ENCODE data around the gene VAV1. TPM values are rescaled to one million over a fixed set of nuclear protein-coding genes. Genes with fewer than 3 reads are reported as not detected.

VAV1 gene
- total and polyA plus RNA-seq, 2 of the 8 experiments (the other 6 are each of a cell fraction or from before 2014, with no cell fraction given), result 0.21 to 0.22 TPM

- no peak for TF ChIP-seq ATF2 (IDR thresholded peaks at IDR 0.05; ENCODE audit: low read length)
- TF ChIP-seq CHD1 (IDR thresholded peaks at IDR 0.05; ENCODE audit: low read depth, low read length), result no peak
- no peak for TF ChIP-seq CTBP2 (IDR thresholded peaks at IDR 0.05; ENCODE audit: borderline replicate concordance, insufficient read depth, insufficient read length, low read length)
- TF ChIP-seq HDAC2 (IDR thresholded peaks at IDR 0.05; ENCODE audit: borderline replicate concordance in 1 of 2, low read depth in 2 of 2, low read length in 2 of 2), result no peak
- TF ChIP-seq BRCA1 (IDR thresholded peaks at IDR 0.05; ENCODE audit: low read depth, low read length), result no peak
- TF ChIP-seq CEBPB (IDR thresholded peaks at IDR 0.05; ENCODE audit: low read depth, low read length), result peak; percentile 68
- TF ChIP-seq EP300 (IDR thresholded peaks at IDR 0.05; ENCODE audit: borderline replicate concordance in 1 of 2, low read depth in 2 of 2, low read length in 2 of 2), result no peak
- no peak for TF ChIP-seq SP4 (IDR thresholded peaks at IDR 0.05; ENCODE audit: low read length)
- no peak for TF ChIP-seq BACH1 (IDR thresholded peaks at IDR 0.05; ENCODE audit: low read length)
- no peak for TF ChIP-seq RXRA (IDR thresholded peaks at IDR 0.05; ENCODE audit: insufficient read depth, low read depth, low read length)
- peak in 1 of 2 experiments; percentile 40; a peak in 1 of 4 replicates for TF ChIP-seq SIN3A (conservative IDR thresholded peaks at IDR 0.05 in 1 of 2, IDR thresholded peaks at IDR 0.05 in 1 of 2; ENCODE audit: low read depth in 1 of 2, low read length in 2 of 2)
- no peak for TF ChIP-seq NRF1 (IDR thresholded peaks at IDR 0.05; ENCODE audit: low read depth, low read length)
- peak; percentile 55 to 75 (median 69) for TF ChIP-seq CTCF (IDR thresholded peaks at IDR 0.05; ENCODE audit: control extremely low read depth in 1 of 3, insufficient read depth in 1 of 3, low read depth in 1 of 3, low read length in 3 of 3)
- TF ChIP-seq KDM1A (IDR thresholded peaks at IDR 0.05; ENCODE audit: borderline replicate concordance, low read length), result no peak
- no peak for TF ChIP-seq PHF8 (conservative IDR thresholded peaks at IDR 0.05; ENCODE audit: low read depth, low read length)
- TF ChIP-seq FOSL1 (IDR thresholded peaks at IDR 0.05; ENCODE audit: insufficient read depth, low read depth, low read length), result no peak
- no peak for TF ChIP-seq SUZ12 (IDR thresholded peaks at IDR 0.05; ENCODE audit: low read length)
- TF ChIP-seq POLR2AphosphoS5 (IDR thresholded peaks at IDR 0.05; ENCODE audit: low read depth, low read length), result no peak
Observed at GRCh38 chr19:6737873-6738786, 34.4 kb upstream of the VAV1 start (continued).

All from H1 (cell line).